ENCODE data around the gene HMCES. TPM values are rescaled to one million over a fixed set of nuclear protein-coding genes. Genes with fewer than 3 reads are reported as not detected.
A peak's percentile ranks its signal among the peaks of the same experiment; 100 is the strongest.

Gene HMCES
- total and polyA plus RNA-seq, 2 of the 13 experiments (the other 11 are each of a cell fraction or from before 2014, with no cell fraction given), result 16.1 to 37.5 TPM

- TF ChIP-seq SETDB1 (CRISPR knock-in tag; IDR thresholded peaks at IDR 0.05; ENCODE audit: borderline replicate concordance) (no peak), ZNF710 (CRISPR knock-in tag; IDR thresholded peaks at IDR 0.05; ENCODE audit: borderline replicate concordance) (peak; percentile 42; the same call in 1 of the 2 replicates), KLF9 (CRISPR knock-in tag; IDR thresholded peaks at IDR 0.05; ENCODE audit: low read depth) (no peak), EP300 (IDR thresholded peaks at IDR 0.05; ENCODE audit: low read depth in 2 of 2, low read length in 2 of 2) (no peak), EP300 (CRISPR knock-in tag; IDR thresholded peaks at IDR 0.05; ENCODE audit: borderline replicate concordance) (no peak), NAIF1 (CRISPR knock-in tag; IDR thresholded peaks at IDR 0.05; ENCODE audit: borderline replicate concordance) (peak; percentile 61), RNF219 (CRISPR knock-in tag; IDR thresholded peaks at IDR 0.05) (no peak), NR2F2 (IDR thresholded peaks at IDR 0.05; ENCODE audit: borderline replicate concordance, low read depth) (no peak), ZNF230 (CRISPR knock-in tag; IDR thresholded peaks at IDR 0.05) (no peak), ZNF552 (CRISPR knock-in tag; IDR thresholded peaks at IDR 0.05; ENCODE audit: borderline replicate concordance) (peak; percentile 82; the same call in 1 of the 2 replicates), ZSCAN12 (CRISPR knock-in tag; IDR thresholded peaks at IDR 0.05) (no peak), HMGXB4 (CRISPR knock-in tag; IDR thresholded peaks at IDR 0.05; ENCODE audit: borderline replicate concordance in 1 of 2, low read depth in 1 of 2) (peak; percentile 84; a peak in 3 of 4 replicates), FOXK2 (IDR thresholded peaks at IDR 0.05) (peak; percentile 45; the same call in 1 of the 2 replicates), ZNF33A (CRISPR knock-in tag; IDR thresholded peaks at IDR 0.05; ENCODE audit: borderline replicate concordance) (no peak), ZNF639 (CRISPR knock-in tag; conservative IDR thresholded peaks at IDR 0.05) (no peak), POGK (CRISPR knock-in tag; conservative IDR thresholded peaks at IDR 0.05) (no peak)
- TF ChIP-seq, protein P1, sequence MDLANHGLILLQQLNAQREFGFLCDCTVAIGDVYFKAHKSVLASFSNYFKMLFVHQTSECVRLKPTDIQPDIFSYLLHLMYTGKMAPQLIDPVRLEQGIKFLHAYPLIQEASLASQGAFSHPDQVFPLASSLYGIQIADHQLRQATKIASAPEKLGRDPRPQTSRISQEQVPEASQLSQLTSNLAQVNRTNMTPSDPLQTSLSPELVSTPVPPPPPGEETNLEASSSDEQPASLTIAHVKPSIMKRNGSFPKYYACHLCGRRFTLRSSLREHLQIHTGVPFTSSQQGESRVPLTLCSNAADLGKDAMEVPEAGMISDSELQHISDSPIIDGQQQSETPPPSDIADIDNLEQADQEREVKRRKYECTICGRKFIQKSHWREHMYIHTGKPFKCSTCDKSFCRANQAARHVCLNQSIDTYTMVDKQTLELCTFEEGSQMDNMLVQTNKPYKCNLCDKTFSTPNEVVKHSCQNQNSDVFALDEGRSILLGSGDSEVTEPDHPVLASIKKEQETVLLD (CRISPR knock-in tag; IDR thresholded peaks at IDR 0.05; ENCODE audit: low read depth), result peak; percentile 8; the same call in 1 of the 2 replicates
Measured at GRCh38 chr3:129249284-129250065, 29.2 kb upstream of the HMCES start, which contains the start of gene COPG1 (continued).
